SK-N-SH (cell line): ENCODE data around the gene LIMA1. TPM values are rescaled to one million over a fixed set of nuclear protein-coding genes. Genes with fewer than 3 reads are reported as not detected.

Source experiments
- CTCF ChIA-PET: fragments of 300-600, 350-600 bp; formaldehyde crosslinking; extraction: SDS; loops from one replicate; lab custom pipeline; 2021; lab: Yijun Ruan, JAX
- POLR2A ChIA-PET: fragments of 350-600 bp; sonication (Branson Sonifier 250); formaldehyde crosslinking; extraction: SDS; loops from one replicate; lab custom pipeline; 2020; ENCODE audit warnings: antibody characterized with exemption, inconsistent platforms; lab: Yijun Ruan, JAX
- DNase-seq: peaks from one replicate; pipeline ENCODE4 v3.0.0; 2012
- H2AFZ ChIP-seq: fragments of 200-600 bp; sonication (generic); 2 replicates; pipeline ENCODE4 v1.8.1; 2016; ENCODE audit warnings: antibody characterized with exemption, mild to moderate bottlenecking, low read depth
- H3F3A ChIP-seq: fragments of 200-600 bp; sonication (generic); replicated peaks from 2 replicates; pipeline ENCODE3; 2016; ENCODE audit warnings: antibody characterized with exemption, mild to moderate bottlenecking; ENCODE audit not compliant: insufficient read depth
- H3K27ac ChIP-seq, 2 experiments: fragments of 200-500 bp in 1 of 2; fragments of 200-600 bp in 1 of 2; sonication (Bioruptor generic) in 1 of 2; sonication (generic), shearing (Covaris generic) in 1 of 2; 2 replicates each; pipeline versions ENCODE4 v1.5.1 to v1.6.1; 2014 to 2016; ENCODE audit warnings: low read depth in 2 of 2, inconsistent platforms in 1 of 2, low read length in 1 of 2, mild to moderate bottlenecking in 1 of 2, mixed read lengths in 1 of 2
- H3K27me3 ChIP-seq: fragments of 200-600 bp; sonication (generic), shearing (Covaris generic); 2 replicates; pipeline ENCODE4 v1.6.1; 2016; ENCODE audit warnings: mixed run types; ENCODE audit not compliant: insufficient read depth
- H3K36me3 ChIP-seq, 2 experiments: fragments of 200-500 bp in 1 of 2; fragments of 200-600 bp in 1 of 2; sonication (Bioruptor generic) in 1 of 2; sonication (generic) in 1 of 2; replicated peaks in 1 of 2; 2 replicates each; pipeline versions ENCODE3 to v1.5.1; 2014 to 2016; ENCODE audit warnings: low read length in 1 of 2, mild to moderate bottlenecking in 1 of 2; ENCODE audit not compliant: insufficient read depth in 2 of 2, control insufficient read depth in 1 of 2
- H3K4me1 ChIP-seq, 2 experiments: fragments of 200-500 bp in 1 of 2; fragments of 200-600 bp in 1 of 2; sonication (Bioruptor generic) in 1 of 2; sonication (generic), shearing (Covaris generic) in 1 of 2; 2 replicates each; pipeline versions ENCODE4 v1.5.1 to v1.6.1; 2014 to 2016; ENCODE audit warnings: low read depth in 1 of 2, low read length in 1 of 2, mixed run types in 1 of 2; ENCODE audit not compliant: insufficient read depth in 2 of 2, control insufficient read depth in 1 of 2
- H3K4me2 ChIP-seq: fragments of 200-600 bp; sonication (generic), shearing (Covaris generic); 2 replicates; pipeline ENCODE4 v1.6.1; 2017; ENCODE audit warnings: mixed run types
- H3K4me3 ChIP-seq, 2 experiments: fragments of 200-500 bp in 1 of 2; fragments of 200-600 bp in 1 of 2; sonication (Bioruptor generic) in 1 of 2; sonication (generic), shearing (Covaris generic) in 1 of 2; 2 replicates each; pipeline versions ENCODE4 v1.5.1 to v1.8.1; 2014 to 2016; ENCODE audit warnings: low read depth in 2 of 2, inconsistent platforms in 1 of 2, low read length in 1 of 2, mild to moderate bottlenecking in 1 of 2, mixed read lengths in 1 of 2, moderate library complexity in 1 of 2
- H3K79me2 ChIP-seq: fragments of 200-600 bp; sonication (generic); 2 replicates; pipeline ENCODE4 v1.8.1; 2017; ENCODE audit warnings: mild to moderate bottlenecking; ENCODE audit not compliant: insufficient read depth
- H3K9ac ChIP-seq: fragments of 200-600 bp; sonication (generic); 2 replicates; pipeline ENCODE4 v1.6.1; 2017; ENCODE audit warnings: mixed run types
- H3K9me2 ChIP-seq: fragments of 200-600 bp; sonication (generic); 2 replicates; pipeline ENCODE4 v1.6.1; 2017; ENCODE audit warnings: mixed run types
- H3K9me3 ChIP-seq: fragments of 200-600 bp; sonication (generic); 2 replicates; pipeline ENCODE4 v1.6.1; 2017; ENCODE audit warnings: mixed run types, mild to moderate bottlenecking, moderate library complexity
- H4K20me1 ChIP-seq: fragments of 200-600 bp; sonication (generic); 2 replicates; pipeline ENCODE4 v1.6.1; 2017; ENCODE audit warnings: mild to moderate bottlenecking, mixed run types; ENCODE audit not compliant: insufficient read depth
- ELF1 ChIP-seq: IDR thresholded peaks from 2 replicates; pipeline ENCODE4 v1.4.0; 2012
- EP300 ChIP-seq, 2 experiments: IDR thresholded peaks; 2 replicates each; pipeline versions ENCODE4 v1.4.0 to v1.6.1; 2012; ENCODE audit warnings: borderline replicate concordance in 1 of 2, low read depth in 1 of 2, low read length in 1 of 2
- EZH2phosphoT487 ChIP-seq: fragments of 200-600 bp; sonication (generic); IDR thresholded peaks from 2 replicates; pipeline ENCODE4 v1.6.1; 2017; ENCODE audit warnings: low read depth, mixed run types, mild to moderate bottlenecking, antibody characterized with exemption, moderate library complexity, borderline replicate concordance
- FOSL2 ChIP-seq: IDR thresholded peaks from 2 replicates; pipeline ENCODE4 v1.4.0; 2012; ENCODE audit warnings: low read depth, mild to moderate bottlenecking, moderate library complexity, borderline replicate concordance
- FOXM1 ChIP-seq: IDR thresholded peaks from 2 replicates; pipeline ENCODE4 v1.4.0; 2012; ENCODE audit warnings: low read depth, mild to moderate bottlenecking
- NFIC ChIP-seq: IDR thresholded peaks from 2 replicates; pipeline ENCODE4 v1.4.0; 2012; ENCODE audit warnings: borderline replicate concordance
- NRF1 ChIP-seq: IDR thresholded peaks from 2 replicates; pipeline ENCODE4 v1.6.1; 2012; ENCODE audit warnings: low read depth, mild to moderate bottlenecking, low read length
- POLR2AphosphoS5 ChIP-seq: IDR thresholded peaks from 2 replicates; pipeline ENCODE4 v1.6.1; 2012; ENCODE audit warnings: low read depth, low read length
- RAD21 ChIP-seq: IDR thresholded peaks from 2 replicates; pipeline ENCODE4 v1.6.1; 2012; ENCODE audit warnings: mild to moderate bottlenecking, low read length
- RFX5 ChIP-seq: IDR thresholded peaks from 2 replicates; pipeline ENCODE4 v1.6.1; 2012; ENCODE audit warnings: mild to moderate bottlenecking, improper control_type of control experiment, low read length
- SIN3A ChIP-seq: IDR thresholded peaks from 2 replicates; pipeline ENCODE4 v1.6.1; 2012; ENCODE audit warnings: low read depth, mild to moderate bottlenecking, low read length, moderate library complexity, borderline replicate concordance
- TCF12 ChIP-seq: IDR thresholded peaks from 2 replicates; pipeline ENCODE4 v1.4.0; 2012
- TEAD4 ChIP-seq: IDR thresholded peaks from 2 replicates; pipeline ENCODE4 v1.4.0; 2012; ENCODE audit warnings: mild to moderate bottlenecking, borderline replicate concordance; ENCODE audit not compliant: insufficient read depth
- WGBS: methylation state at CpG from one replicate; pipeline ENCODE4 v1.1.6; 2017; ENCODE audit warnings: low lambda C conversion rate; 5-methylcytosine and 5-hydroxymethylcytosine counted together
- polyA plus RNA-seq, 3 experiments: library from polyadenylated mRNA; depleted of rRNA; stranded (reverse); fragments of >200 nt; gene quantifications; 2 replicates each; pipeline ENCODE4 v1.2.3, GENCODE V29; 2012
- TF ChIP-seq, protein P1 (sequence below): IDR thresholded peaks from 2 replicates; pipeline ENCODE4 v1.4.0; 2012; ENCODE audit warnings: low read depth, borderline replicate concordance
- TF ChIP-seq, protein P2 (sequence below): fragments of 150-350 bp; IDR thresholded peaks from 2 replicates; pipeline ENCODE4 v1.6.1; 2017; ENCODE audit warnings: antibody characterized with exemption, low read length, low read depth, borderline replicate concordance
- TF ChIP-seq, protein P3 (sequence below): IDR thresholded peaks from 2 replicates; pipeline ENCODE4 v1.4.0; 2012; ENCODE audit warnings: low read depth

LIMA1 gene
- polyA plus RNA-seq, 1 of the 3 experiments (the other 2 are of a cell fraction), result 96.6 TPM

DNA sequence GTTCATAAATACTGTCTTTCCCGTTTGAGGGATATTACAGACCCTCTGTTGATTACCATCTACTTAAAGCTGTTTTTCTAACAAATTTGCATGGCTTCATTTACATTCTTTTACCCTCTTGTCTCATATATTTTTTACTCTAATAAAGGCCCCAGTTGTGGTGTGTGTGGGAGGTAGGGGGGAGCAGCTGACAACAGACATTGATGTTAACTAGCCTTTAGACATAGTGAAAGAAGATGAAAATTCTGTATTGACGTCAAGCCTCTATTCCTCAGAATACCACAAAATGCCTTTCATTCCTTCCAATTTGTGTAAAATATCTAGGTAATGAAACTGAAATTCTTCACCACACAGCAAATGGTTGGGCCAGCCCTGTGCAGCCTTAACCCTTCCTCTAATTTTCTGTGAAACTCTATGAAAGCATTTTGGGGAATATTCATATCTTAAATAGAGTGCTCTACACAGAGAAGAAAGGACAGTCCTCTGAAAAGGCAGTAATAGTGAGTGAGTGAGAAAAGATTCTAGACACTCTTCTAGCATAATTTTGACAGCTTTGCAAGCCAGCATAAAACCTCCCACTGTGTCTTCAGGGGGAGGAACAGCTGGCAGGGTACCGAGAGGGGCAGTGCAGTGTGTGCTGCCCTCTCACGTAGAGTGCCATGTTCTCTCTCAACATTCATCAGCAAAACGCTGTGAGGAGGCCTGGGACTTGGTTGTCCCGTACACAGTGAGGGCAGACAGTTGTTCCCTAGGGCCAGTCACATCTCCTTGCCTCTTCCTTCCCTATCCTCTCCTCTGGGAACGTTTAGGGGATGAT lies 96.0 kb downstream of the LIMA1 start (continued):
- TF ChIP-seq, protein P1, sequence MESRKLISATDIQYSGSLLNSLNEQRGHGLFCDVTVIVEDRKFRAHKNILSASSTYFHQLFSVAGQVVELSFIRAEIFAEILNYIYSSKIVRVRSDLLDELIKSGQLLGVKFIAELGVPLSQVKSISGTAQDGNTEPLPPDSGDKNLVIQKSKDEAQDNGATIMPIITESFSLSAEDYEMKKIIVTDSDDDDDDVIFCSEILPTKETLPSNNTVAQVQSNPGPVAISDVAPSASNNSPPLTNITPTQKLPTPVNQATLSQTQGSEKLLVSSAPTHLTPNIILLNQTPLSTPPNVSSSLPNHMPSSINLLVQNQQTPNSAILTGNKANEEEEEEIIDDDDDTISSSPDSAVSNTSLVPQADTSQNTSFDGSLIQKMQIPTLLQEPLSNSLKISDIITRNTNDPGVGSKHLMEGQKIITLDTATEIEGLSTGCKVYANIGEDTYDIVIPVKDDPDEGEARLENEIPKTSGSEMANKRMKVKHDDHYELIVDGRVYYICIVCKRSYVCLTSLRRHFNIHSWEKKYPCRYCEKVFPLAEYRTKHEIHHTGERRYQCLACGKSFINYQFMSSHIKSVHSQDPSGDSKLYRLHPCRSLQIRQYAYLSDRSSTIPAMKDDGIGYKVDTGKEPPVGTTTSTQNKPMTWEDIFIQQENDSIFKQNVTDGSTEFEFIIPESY, result no peak
- no peak for TF ChIP-seq EZH2phosphoT487
- TF ChIP-seq, protein P2, sequence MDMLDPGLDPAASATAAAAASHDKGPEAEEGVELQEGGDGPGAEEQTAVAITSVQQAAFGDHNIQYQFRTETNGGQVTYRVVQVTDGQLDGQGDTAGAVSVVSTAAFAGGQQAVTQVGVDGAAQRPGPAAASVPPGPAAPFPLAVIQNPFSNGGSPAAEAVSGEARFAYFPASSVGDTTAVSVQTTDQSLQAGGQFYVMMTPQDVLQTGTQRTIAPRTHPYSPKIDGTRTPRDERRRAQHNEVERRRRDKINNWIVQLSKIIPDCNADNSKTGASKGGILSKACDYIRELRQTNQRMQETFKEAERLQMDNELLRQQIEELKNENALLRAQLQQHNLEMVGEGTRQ, result no peak
- no peak for TF ChIP-seq NRF1
- TF ChIP-seq ELF1, result no peak
- TF ChIP-seq EP300 (IDR thresholded peaks at IDR 0.05; ENCODE audit: borderline replicate concordance in 1 of 2, low read depth in 1 of 2, low read length in 1 of 2), result peak in 1 of 2 experiments; percentile 85; a peak in 2 of 4 replicates
- TF ChIP-seq FOXM1, result no peak
- no peak for TF ChIP-seq SIN3A
- TF ChIP-seq RAD21, result no peak
- peak; percentile 8; the same call in 1 of the 2 replicates for TF ChIP-seq NFIC

DNA sequence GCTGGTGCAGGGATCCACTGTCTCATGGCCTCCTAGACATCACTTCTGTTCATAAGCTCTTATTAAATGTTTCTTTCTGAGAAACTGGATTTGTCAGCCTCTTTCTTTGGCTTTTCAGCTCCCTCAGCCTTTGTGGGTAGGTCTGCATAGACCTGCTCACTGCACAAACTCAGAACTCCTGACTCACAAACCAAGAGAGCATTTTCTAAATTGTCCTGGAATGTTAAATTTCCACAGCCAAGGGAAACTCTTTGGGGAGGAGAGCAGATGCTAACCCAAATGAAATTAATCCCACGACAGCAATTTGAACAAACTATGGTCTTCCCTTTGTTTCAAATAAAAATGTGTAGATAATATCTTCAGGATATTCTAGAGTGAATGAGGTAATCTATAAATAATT lies 96.6 kb downstream of the LIMA1 start:
- CTCF ChIA-PET, result interaction anchor here (0.6 to 5.1 kb wide), 6 partner anchors 10 to 127 kb away, joined by 3 to 24 read pairs (median 6); partner anchors contain the start of gene COX14
- H3K79me2 ChIP-seq, result peaks cover 64% of the 10 kb centered on the region
- WGBS, result 25% methylated on average over 1 of the region's 1 CpG

More for the DNA sequence above, 96.6 kb downstream of the LIMA1 start:
- peak overlapping the region; percentile 69 for H3K9ac ChIP-seq
- POLR2A ChIA-PET, result no interaction called here
- no peak overlapping the region for H3K4me3 ChIP-seq
- no peaks in the 10 kb centered on the region for H4K20me1 ChIP-seq
- H3K27ac ChIP-seq, result peak overlapping the region; percentile 72 to 93
- H3K27me3 ChIP-seq, result no peaks in the 10 kb centered on the region
- no peak overlapping the region for H2AFZ ChIP-seq
- H3K36me3 ChIP-seq, result peaks cover 20 to 42% of the 10 kb centered on the region in 2 experiments
- H3K9me3 ChIP-seq, result no peaks in the 10 kb centered on the region
- peaks cover 8 to 49% of the 10 kb centered on the region in 2 experiments for H3K4me1 ChIP-seq
- no peaks in the 10 kb centered on the region for H3K9me2 ChIP-seq
- H3K4me2 ChIP-seq, result peak overlapping the region; percentile 68
- no peak for DNase-seq
- H3F3A ChIP-seq, result peaks cover 56% of the 10 kb centered on the region
- no peak for TF ChIP-seq TEAD4
- no peak for TF ChIP-seq RFX5
- TF ChIP-seq TCF12, result peak; percentile 47; the same call in 1 of the 2 replicates
- TF ChIP-seq RAD21, result no peak
- no peak; the same call in 1 of the 2 replicates for TF ChIP-seq POLR2AphosphoS5
- TF ChIP-seq, protein P3, sequence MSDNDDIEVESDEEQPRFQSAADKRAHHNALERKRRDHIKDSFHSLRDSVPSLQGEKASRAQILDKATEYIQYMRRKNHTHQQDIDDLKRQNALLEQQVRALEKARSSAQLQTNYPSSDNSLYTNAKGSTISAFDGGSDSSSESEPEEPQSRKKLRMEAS, result no peak
- peak; percentile 24; the same call in 1 of the 2 replicates for TF ChIP-seq FOSL2
- TF ChIP-seq EP300 (IDR thresholded peaks at IDR 0.05; ENCODE audit: borderline replicate concordance in 1 of 2, low read depth in 1 of 2, low read length in 1 of 2), result no peak
- no peak for TF ChIP-seq SIN3A
